SK-N-SH (cell line): ENCODE measurements around the gene AKR1C2. TPM values are rescaled to one million over a fixed set of nuclear protein-coding genes. Genes with fewer than 3 reads are reported as not detected.
"Not testable (repeated sequence)": the region's sequence is repeated elsewhere in the genome, so short reads cannot be mapped to it uniquely, and the experiment has no call there.

ENCODE experiments used
- CTCF ChIA-PET: fragments of 300-600, 350-600 bp; formaldehyde crosslinking; extraction: SDS; loops from one replicate; lab custom pipeline; 2021; lab: Yijun Ruan, JAX
- POLR2A ChIA-PET: fragments of 350-600 bp; sonication (Branson Sonifier 250); formaldehyde crosslinking; extraction: SDS; loops from one replicate; lab custom pipeline; 2020; ENCODE audit warnings: antibody characterized with exemption, inconsistent platforms; lab: Yijun Ruan, JAX
- DNase-seq: peaks from one replicate; pipeline ENCODE4 v3.0.0; 2012
- H2AFZ ChIP-seq: fragments of 200-600 bp; sonication (generic); 2 replicates; pipeline ENCODE4 v1.8.1; 2016; ENCODE audit warnings: antibody characterized with exemption, mild to moderate bottlenecking, low read depth
- H3F3A ChIP-seq: fragments of 200-600 bp; sonication (generic); replicated peaks from 2 replicates; pipeline ENCODE3; 2016; ENCODE audit warnings: antibody characterized with exemption, mild to moderate bottlenecking; ENCODE audit not compliant: insufficient read depth
- H3K27ac ChIP-seq, 2 experiments: fragments of 200-500 bp in 1 of 2; fragments of 200-600 bp in 1 of 2; sonication (Bioruptor generic) in 1 of 2; sonication (generic), shearing (Covaris generic) in 1 of 2; 2 replicates each; pipeline versions ENCODE4 v1.5.1 to v1.6.1; 2014 to 2016; ENCODE audit warnings: low read depth in 2 of 2, inconsistent platforms in 1 of 2, low read length in 1 of 2, mild to moderate bottlenecking in 1 of 2, mixed read lengths in 1 of 2
- H3K27me3 ChIP-seq: fragments of 200-600 bp; sonication (generic), shearing (Covaris generic); 2 replicates; pipeline ENCODE4 v1.6.1; 2016; ENCODE audit warnings: mixed run types; ENCODE audit not compliant: insufficient read depth
- H3K36me3 ChIP-seq, 2 experiments: fragments of 200-500 bp in 1 of 2; fragments of 200-600 bp in 1 of 2; sonication (Bioruptor generic) in 1 of 2; sonication (generic) in 1 of 2; replicated peaks in 1 of 2; 2 replicates each; pipeline versions ENCODE3 to v1.5.1; 2014 to 2016; ENCODE audit warnings: low read length in 1 of 2, mild to moderate bottlenecking in 1 of 2; ENCODE audit not compliant: insufficient read depth in 2 of 2, control insufficient read depth in 1 of 2
- H3K4me1 ChIP-seq, 2 experiments: fragments of 200-500 bp in 1 of 2; fragments of 200-600 bp in 1 of 2; sonication (Bioruptor generic) in 1 of 2; sonication (generic), shearing (Covaris generic) in 1 of 2; 2 replicates each; pipeline versions ENCODE4 v1.5.1 to v1.6.1; 2014 to 2016; ENCODE audit warnings: low read depth in 1 of 2, low read length in 1 of 2, mixed run types in 1 of 2; ENCODE audit not compliant: insufficient read depth in 2 of 2, control insufficient read depth in 1 of 2
- H3K4me2 ChIP-seq: fragments of 200-600 bp; sonication (generic), shearing (Covaris generic); 2 replicates; pipeline ENCODE4 v1.6.1; 2017; ENCODE audit warnings: mixed run types
- H3K4me3 ChIP-seq, 2 experiments: fragments of 200-500 bp in 1 of 2; fragments of 200-600 bp in 1 of 2; sonication (Bioruptor generic) in 1 of 2; sonication (generic), shearing (Covaris generic) in 1 of 2; 2 replicates each; pipeline versions ENCODE4 v1.5.1 to v1.8.1; 2014 to 2016; ENCODE audit warnings: low read depth in 2 of 2, inconsistent platforms in 1 of 2, low read length in 1 of 2, mild to moderate bottlenecking in 1 of 2, mixed read lengths in 1 of 2, moderate library complexity in 1 of 2
- H3K79me2 ChIP-seq: fragments of 200-600 bp; sonication (generic); 2 replicates; pipeline ENCODE4 v1.8.1; 2017; ENCODE audit warnings: mild to moderate bottlenecking; ENCODE audit not compliant: insufficient read depth
- H3K9ac ChIP-seq: fragments of 200-600 bp; sonication (generic); 2 replicates; pipeline ENCODE4 v1.6.1; 2017; ENCODE audit warnings: mixed run types
- H3K9me2 ChIP-seq: fragments of 200-600 bp; sonication (generic); 2 replicates; pipeline ENCODE4 v1.6.1; 2017; ENCODE audit warnings: mixed run types
- H3K9me3 ChIP-seq: fragments of 200-600 bp; sonication (generic); 2 replicates; pipeline ENCODE4 v1.6.1; 2017; ENCODE audit warnings: mixed run types, mild to moderate bottlenecking, moderate library complexity
- H4K20me1 ChIP-seq: fragments of 200-600 bp; sonication (generic); 2 replicates; pipeline ENCODE4 v1.6.1; 2017; ENCODE audit warnings: mild to moderate bottlenecking, mixed run types; ENCODE audit not compliant: insufficient read depth
- ELF1 ChIP-seq: IDR thresholded peaks from 2 replicates; pipeline ENCODE4 v1.4.0; 2012
- FOSL2 ChIP-seq: IDR thresholded peaks from 2 replicates; pipeline ENCODE4 v1.4.0; 2012; ENCODE audit warnings: low read depth, mild to moderate bottlenecking, moderate library complexity, borderline replicate concordance
- JUND ChIP-seq: IDR thresholded peaks from 2 replicates; pipeline ENCODE4 v1.4.0; 2012
- WGBS: methylation state at CpG from one replicate; pipeline ENCODE4 v1.1.6; 2017; ENCODE audit warnings: low lambda C conversion rate; 5-methylcytosine and 5-hydroxymethylcytosine counted together
- polyA plus RNA-seq, 3 experiments: library from polyadenylated mRNA; depleted of rRNA; stranded (reverse); fragments of >200 nt; gene quantifications; 2 replicates each; pipeline ENCODE4 v1.2.3, GENCODE V29; 2012
- TF ChIP-seq, protein P1 (sequence below): fragments of 200-600 bp; sonication (generic); IDR thresholded peaks from 2 replicates; pipeline ENCODE4 v1.6.1; 2017; ENCODE audit warnings: antibody characterized with exemption, mild to moderate bottlenecking, moderate library complexity
- TF ChIP-seq, protein P2 (sequence below): IDR thresholded peaks from 2 replicates; pipeline ENCODE4 v1.4.0; 2012; ENCODE audit warnings: low read depth, borderline replicate concordance

AKR1C2 gene
- polyA plus RNA-seq, 1 of the 3 experiments (the other 2 are of a cell fraction) = not detected

DNA sequence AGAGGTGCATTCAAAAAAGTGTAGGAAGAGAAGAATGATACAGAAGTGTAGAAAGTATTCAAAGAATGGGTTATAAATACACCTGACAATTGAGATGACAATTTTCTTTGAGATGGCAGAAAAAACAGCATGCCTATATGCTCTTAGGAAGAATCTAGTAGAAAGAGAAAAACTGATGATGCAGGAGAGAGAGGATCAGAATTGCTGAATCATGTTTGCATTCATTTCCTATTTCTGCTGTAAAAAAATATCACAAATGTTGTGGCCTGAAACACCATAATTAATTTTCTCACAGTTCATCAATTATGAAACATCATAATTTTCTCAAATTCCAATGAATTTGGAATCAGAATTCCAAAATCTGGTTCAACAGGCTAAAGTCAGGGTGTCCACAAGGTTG, 50.3 kb downstream of the AKR1C2 start:
- Histone ChIP-seq H3K27ac (no peak overlapping the region), H3K4me2 (no peak overlapping the region), H3K36me3 (no peaks in the 10 kb centered on the region), H3K27me3 (no peaks in the 10 kb centered on the region), H3K9me3 (no peaks in the 10 kb centered on the region), H3K4me3 (no peak overlapping the region), H3K79me2 (no peaks in the 10 kb centered on the region), H3K9ac (no peak overlapping the region), H2AFZ (no peak overlapping the region), H3K9me2 (no peaks in the 10 kb centered on the region), H3F3A (no peaks in the 10 kb centered on the region), H4K20me1 (no peaks in the 10 kb centered on the region), H3K4me1 (no peaks in the 10 kb centered on the region; a peak in 1 of 4 replicates)
- no peak for DNase-seq
- ChIA-PET CTCF (no interaction called here), POLR2A (no interaction called here)
- TF ChIP-seq, protein P1, sequence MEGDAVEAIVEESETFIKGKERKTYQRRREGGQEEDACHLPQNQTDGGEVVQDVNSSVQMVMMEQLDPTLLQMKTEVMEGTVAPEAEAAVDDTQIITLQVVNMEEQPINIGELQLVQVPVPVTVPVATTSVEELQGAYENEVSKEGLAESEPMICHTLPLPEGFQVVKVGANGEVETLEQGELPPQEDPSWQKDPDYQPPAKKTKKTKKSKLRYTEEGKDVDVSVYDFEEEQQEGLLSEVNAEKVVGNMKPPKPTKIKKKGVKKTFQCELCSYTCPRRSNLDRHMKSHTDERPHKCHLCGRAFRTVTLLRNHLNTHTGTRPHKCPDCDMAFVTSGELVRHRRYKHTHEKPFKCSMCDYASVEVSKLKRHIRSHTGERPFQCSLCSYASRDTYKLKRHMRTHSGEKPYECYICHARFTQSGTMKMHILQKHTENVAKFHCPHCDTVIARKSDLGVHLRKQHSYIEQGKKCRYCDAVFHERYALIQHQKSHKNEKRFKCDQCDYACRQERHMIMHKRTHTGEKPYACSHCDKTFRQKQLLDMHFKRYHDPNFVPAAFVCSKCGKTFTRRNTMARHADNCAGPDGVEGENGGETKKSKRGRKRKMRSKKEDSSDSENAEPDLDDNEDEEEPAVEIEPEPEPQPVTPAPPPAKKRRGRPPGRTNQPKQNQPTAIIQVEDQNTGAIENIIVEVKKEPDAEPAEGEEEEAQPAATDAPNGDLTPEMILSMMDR = no peak
- TF ChIP-seq, protein P2, sequence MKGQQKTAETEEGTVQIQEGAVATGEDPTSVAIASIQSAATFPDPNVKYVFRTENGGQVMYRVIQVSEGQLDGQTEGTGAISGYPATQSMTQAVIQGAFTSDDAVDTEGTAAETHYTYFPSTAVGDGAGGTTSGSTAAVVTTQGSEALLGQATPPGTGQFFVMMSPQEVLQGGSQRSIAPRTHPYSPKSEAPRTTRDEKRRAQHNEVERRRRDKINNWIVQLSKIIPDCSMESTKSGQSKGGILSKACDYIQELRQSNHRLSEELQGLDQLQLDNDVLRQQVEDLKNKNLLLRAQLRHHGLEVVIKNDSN = no peak

DNA sequence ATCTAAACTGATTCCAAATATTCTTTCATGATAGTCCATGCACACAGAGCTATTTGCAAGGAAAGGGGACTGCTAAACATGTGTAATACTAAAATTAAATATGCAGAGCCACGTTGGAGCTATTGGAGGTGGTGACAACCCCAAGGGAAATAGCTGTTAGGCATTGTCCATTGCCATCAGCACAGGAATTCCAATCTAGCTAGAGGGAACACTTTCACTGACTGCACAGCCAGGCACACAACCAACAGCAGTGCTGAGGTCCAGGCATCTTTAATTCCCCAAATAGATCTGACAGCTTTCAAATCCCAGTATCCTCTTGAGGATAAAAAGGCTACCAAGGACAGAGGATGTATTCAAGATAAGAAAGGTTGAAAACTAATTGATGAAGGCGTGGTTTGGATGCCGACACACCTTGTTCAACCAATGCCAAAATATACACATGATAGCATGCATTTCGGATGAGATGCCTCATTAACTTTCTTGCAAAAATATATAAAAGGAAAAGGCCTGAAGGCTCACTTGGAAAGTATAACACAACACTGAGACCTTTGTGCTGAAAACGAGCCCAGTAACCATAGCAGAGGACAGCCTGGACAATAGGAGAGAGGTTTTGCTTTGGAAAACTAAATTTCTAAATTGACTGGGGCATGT, 52.0 kb downstream of the AKR1C2 start:
- H3K9me3 ChIP-seq, H3K9ac ChIP-seq, CTCF ChIA-PET, H3K79me2 ChIP-seq, H3K36me3 ChIP-seq, H4K20me1 ChIP-seq, H3K9me2 ChIP-seq, H3K27ac ChIP-seq, H3K4me1 ChIP-seq, H3K4me3 ChIP-seq, H3K27me3 ChIP-seq, H3F3A ChIP-seq, H2AFZ ChIP-seq, DNase-seq, H3K4me2 ChIP-seq, POLR2A ChIA-PET: not testable (repeated sequence)
- WGBS = 48% methylated on average over 5 of the region's 5 CpGs

DNA sequence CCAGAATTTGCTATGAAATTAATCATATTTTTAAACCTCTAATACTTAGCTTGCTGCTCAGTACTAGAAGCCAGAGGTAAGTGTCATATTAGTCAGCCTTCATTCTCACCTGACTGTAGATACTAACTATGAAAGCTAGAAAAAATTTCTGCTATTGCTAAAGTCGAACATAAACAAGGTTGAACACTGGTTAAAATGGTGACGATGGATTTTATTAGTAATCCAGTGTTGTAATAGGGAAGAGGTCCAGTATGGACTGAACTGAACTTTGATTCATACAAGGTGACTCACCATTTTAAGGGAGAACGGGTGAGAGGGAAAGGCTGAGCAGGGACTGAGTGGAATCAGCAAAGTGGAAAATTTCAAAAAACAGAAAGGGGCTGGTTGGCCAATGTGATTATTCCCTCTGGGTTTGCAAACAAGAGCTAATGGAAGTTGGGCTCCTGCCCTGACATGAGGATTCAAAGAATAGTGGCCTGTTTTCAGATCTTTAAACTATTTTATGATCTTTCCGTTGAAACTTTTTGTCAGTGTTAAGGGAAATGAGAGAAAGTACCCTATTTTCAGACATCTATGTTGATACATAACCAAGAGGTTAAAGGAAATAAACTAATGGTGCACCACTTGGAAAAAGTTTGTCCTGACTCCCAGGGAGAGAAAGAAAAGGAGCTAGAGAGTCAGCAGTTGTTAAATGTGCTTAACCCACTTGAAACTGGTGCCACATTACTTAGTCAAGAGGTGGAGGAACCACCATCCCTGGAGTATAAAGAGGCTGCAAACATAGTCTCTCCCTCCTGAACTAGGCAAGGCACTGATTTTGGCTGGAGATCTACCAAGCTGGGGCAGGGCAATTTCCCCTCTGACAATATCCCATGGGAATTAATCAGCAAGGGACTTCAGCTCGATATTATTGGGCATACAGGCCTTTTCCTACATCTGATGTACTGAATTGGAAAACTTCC, 55.7 kb downstream of the AKR1C2 start:
- Histone ChIP-seq H3K9ac (no peak overlapping the region), H3K9me2 (no peaks in the 10 kb centered on the region), H3K4me1 (peaks cover 0 to 8% of the 10 kb centered on the region in 2 experiments; a peak in 1 of 4 replicates), H3K36me3 (no peaks in the 10 kb centered on the region), H2AFZ (0 out of 2 replicates have a peak overlapping the region, but pooled peaks have one; percentile 16), H3K79me2 (no peaks in the 10 kb centered on the region), H3K27ac (peak overlapping the region in 1 of 2 experiments; percentile 31; a peak in 1 of 4 replicates), H3K9me3 (no peaks in the 10 kb centered on the region), H4K20me1 (no peaks in the 10 kb centered on the region)
- DNase-seq = no peak
- POLR2A ChIA-PET = no interaction called here
- WGBS = 18% methylated on average over 5 of the region's 5 CpGs
- TF ChIP-seq FOSL2 (peak; percentile 40; the same call in 1 of the 2 replicates), JUND (peak; percentile 10; the same call in 1 of the 2 replicates), ELF1 (no peak)
- TF ChIP-seq, all 33 proteins: peak for 2
- Histone ChIP-seq H3K27me3 (no peaks in the 10 kb centered on the region), H3K4me3 (no peak overlapping the region), H3K4me2 (no peak overlapping the region), H3F3A (no peaks in the 10 kb centered on the region)
- CTCF ChIA-PET = interaction anchor here (1.5 kb wide), 2 partner anchors 15 to 98 kb away, joined by 4 to 7 read pairs; no protein-coding TSS in a partner anchor
